Stimulated activated CD4-positive, alpha-beta T cell treated with anti-CD3 and anti-CD28 coated beads, Interleukin-1b, Interleukin-23, amount 100 ng/mL, for 48 hours (primary cell): Measurements from ENCODE around the gene ZFP36.

ENCODE experiments used
- DNase-seq: peaks from one replicate; pipeline ENCODE4 v3.0.0-alpha.2; 2020

Gene ZFP36

DNA sequence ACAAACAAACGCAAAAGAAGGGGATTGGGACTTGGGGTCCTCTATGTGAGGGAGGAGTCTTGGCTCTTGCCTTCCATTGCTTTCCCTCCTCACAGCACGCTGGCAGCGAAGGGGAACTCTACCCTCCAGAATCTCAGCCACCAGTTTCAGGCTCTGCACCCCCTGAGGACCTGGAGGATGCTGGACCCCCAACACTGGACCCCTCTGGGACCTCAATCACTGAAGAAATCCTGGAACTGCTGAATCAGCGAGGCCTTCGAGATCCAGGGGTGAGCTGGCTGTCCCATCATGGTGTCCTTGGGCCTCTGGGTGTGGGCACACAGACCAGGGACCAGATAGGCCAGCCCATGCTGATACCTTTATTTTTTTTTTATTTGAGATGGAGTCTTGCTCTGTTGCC is 15.4 kb downstream of the ZFP36 start:
- no peak for DNase-seq

DNA sequence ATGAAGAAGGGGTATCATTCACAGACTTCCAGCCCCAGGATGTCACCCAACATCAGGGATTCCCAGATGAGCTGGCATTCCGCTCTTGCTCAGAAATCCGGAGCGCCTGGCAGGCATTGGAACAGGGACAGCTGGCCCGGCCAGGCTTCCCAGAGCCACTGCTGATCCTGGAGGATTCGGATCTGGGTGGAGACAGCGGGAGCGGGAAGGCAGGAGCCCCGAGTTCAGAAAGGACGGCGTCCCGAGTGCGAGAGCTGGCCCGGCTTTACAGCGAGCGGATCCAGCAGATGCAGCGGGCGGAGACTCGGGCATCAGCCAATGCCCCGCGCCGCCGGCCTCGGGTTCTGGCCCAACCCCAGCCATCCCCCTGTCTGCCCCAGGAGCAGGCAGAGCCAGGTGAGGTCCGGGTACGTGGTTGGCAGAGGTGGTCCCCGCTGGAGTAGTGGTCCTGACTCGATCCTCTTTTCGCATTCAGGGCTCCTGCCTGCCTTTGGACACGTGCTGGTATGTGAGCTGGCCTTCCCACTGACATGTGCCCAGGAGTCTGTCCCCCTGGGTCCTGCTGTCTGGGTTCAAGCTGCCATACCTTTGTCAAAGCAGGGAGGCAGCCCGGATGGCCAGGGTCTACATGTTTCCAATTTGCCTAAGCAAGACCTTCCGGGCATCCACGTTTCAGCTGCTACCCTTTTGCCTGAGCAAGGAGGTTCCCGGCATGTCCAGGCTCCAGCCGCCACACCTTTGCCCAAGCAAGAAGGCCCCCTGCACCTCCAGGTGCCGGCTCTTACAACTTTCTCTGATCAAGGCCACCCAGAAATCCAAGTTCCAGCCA is 16.8 kb downstream of the ZFP36 start:
- DNase-seq: no peak

DNA sequence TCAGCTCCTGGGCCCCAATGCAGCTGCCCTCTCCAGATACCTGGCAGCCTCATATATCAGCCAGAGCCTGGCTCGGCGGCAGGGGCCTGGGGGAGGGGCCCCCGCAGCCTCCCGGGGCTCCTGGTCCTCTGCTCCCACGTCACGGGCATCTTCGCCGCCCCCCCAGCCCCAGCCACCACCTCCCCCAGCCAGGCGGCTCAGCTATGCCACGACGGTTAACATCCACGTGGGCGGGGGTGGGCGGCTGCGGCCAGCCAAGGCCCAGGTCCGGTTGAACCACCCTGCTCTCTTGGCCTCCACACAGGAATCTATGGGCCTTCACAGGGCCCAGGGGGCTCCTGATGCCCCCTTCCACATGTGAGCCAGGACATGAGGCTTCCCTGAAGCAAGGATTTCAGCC is 18.3 kb downstream of the ZFP36 start:
- no peak for DNase-seq

DNA sequence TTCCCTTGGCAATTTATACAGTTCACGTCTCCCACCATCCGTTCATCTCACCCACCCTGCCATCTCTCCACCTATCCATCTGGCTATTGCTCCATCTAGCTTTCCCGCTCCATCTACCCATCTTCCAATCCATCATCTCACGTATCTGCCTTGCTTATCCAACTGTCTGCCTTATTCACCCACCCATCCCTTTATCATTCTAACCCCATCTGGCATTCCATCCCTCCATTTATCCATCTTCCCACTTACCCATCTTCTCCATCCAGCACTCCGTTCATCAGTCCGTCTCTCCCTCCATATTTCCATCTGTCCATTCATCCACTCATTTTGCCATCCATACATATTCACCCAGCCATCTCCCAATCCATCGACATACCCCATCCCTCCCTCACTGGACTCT is 19.1 kb downstream of the ZFP36 start:
- DNase-seq: no peak

DNA sequence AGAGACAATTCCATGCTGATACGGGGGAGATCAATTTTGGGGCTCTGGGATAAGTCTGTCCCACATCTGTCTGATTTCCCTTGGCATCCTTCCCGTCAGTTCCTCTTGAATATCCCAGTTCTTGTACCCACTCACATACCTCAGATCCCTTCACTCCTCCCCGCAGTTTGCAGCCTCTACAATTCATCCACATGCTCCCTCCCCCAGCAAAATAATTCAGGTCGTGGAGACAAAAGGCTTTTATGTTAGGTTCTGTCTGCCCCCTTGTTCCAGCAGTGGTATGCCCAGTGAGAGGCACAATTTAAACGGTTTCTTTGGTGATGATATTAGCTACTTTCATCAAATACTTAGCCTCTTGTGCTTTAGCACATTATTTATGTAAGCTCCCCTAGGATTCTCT is 19.5 kb downstream of the ZFP36 start:
- DNase-seq: no peak

DNA sequence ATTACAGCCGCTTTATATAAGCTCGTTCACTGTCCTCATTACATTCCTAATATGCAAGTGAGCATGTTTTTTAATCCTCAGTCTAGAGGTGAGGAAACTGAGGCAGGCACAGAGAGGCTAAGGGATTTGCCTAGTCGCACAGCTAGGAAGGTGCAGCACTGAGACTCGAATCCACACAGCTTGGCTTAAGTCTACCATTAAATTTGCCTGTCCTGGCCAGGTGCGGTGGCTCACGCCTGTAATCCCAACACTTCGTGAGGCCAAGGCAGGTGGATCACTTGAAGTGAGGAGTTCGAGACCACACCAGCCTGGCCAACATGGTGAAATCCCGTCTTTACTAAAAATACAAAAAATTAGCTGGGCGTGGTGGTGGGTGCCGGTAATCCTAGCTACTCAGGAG is 21.1 kb downstream of the ZFP36 start:
- no peak for DNase-seq

DNA sequence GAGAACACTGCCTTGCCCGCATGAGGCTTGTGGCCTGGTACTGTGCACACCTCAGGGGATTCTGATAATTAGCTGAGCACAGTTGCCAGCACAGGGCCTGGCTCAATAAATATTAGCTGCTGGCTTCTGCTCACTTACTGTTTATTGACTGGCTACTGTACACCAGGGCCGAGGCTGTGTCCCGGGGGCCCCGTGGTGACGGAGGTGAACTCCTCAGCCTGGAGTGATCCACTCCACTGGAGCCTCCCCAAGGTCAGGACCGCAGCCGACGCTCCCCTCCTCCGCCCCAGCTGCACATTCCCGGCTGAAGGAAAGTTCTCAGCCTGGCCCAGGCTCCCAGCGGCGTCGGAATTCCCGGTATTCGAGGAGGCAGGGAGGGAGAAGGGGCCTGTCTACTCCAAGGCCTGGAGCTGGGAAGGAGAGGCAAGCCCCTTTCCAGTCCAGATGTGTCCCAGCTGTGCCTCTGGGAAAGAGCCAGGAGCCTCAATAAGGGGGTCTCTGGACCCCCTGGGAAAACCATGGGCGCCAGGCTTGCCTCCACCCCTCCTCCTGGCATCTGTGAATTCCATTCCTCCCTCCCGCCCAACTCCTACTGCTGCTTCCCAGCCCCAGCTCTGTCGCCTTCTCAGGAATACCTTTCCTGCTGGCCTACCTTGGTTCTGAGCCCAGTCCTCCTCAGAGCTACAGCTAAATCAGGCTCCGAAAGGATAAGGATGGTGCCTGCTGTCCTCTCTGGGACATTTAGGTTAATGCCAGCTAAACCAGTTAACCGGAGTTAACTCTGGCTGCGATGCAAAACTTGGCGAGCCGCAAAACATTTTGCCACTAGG is 21.9 kb downstream of the ZFP36 start:
- no peak for DNase-seq

DNA sequence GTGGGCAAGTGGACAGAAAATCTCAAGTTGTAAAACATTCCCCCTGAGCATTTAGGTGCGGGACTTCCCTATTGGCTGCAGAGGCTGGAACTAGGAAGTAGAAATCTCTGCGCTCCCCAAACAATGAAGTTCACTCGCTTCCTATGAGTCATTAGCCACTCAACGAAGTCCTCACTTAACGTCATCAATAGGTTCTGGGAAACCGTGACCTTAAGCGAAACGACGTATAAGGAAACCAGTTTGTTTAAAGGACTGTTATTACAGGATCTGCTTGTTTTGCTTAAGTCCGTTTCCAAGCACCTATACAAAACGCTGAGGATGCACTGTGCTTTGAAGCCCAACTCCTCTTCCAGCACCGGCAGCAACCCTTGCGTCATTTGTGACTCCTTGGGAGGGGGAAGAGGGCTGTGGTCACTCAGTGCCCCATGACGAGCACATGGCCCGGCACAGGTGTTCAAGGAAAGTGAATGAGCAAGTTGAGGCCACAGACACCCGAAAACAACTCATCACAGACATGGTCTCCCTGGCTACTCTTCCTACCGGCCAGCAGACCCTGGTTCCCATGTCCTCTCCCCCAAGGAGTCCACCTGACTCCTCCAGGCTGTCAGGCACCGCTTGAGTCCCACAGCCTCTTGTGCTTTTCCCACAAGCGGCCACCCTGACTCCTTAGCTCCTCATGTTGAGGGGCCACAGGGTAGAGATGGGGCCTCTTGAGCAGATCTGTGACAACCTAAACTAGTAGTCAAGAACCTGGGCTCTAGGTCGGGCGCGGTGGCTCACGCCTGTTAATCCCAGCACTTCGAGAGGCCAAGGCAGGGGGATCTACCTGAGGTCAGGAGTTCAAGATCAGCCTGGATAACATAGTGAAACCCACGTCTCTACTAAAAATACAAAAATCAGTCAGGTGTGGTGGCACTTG is 24.3 kb downstream of the ZFP36 start:
- DNase-seq: peak; percentile 83

DNA sequence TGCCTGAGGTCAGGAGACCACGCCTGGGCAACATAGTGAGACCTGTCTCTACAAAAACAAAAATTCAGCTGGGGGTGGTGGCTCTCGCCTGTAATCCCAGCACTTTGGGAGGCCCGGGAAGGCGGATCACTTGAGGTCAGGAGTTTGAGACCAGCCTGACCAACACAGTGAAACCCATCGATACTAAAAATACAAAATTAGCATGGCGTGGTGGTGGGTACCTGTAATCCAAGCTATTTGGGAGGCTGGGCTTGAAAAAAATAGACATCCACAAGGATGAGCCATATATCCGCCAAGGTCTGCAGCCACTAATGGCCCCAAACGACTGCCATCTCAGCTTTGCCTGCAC is 26.0 kb downstream of the ZFP36 start:
- no peak for DNase-seq

DNA sequence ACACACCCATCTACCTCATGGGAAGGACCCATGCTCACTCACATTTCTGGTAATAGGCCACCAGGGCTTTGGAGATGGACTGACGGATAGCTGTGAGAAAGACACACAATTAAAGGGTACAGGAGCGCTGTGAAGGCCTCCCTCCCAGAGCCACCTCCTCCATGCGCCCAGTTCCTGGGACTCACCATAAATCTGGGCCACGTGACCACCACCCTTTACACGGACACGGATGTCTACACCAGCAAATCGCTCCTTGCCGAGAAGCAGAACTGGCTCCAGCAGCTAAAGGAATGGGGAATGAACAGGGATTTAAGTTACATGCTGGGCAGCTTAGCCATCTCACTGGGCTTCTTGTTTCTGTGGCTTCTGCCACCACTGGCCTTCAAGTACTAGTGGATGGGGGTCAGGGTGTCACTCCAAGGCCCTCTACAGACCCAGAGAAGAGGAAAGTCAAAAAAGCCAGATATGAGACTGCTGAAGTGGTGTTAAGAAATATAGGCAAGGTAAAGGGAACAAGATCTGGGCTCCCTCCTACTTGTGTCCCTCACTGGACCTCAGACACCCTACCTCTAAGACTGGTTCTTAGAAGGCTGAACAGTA is 26.9 kb downstream of the ZFP36 start:
- DNase-seq: no peak

DNA sequence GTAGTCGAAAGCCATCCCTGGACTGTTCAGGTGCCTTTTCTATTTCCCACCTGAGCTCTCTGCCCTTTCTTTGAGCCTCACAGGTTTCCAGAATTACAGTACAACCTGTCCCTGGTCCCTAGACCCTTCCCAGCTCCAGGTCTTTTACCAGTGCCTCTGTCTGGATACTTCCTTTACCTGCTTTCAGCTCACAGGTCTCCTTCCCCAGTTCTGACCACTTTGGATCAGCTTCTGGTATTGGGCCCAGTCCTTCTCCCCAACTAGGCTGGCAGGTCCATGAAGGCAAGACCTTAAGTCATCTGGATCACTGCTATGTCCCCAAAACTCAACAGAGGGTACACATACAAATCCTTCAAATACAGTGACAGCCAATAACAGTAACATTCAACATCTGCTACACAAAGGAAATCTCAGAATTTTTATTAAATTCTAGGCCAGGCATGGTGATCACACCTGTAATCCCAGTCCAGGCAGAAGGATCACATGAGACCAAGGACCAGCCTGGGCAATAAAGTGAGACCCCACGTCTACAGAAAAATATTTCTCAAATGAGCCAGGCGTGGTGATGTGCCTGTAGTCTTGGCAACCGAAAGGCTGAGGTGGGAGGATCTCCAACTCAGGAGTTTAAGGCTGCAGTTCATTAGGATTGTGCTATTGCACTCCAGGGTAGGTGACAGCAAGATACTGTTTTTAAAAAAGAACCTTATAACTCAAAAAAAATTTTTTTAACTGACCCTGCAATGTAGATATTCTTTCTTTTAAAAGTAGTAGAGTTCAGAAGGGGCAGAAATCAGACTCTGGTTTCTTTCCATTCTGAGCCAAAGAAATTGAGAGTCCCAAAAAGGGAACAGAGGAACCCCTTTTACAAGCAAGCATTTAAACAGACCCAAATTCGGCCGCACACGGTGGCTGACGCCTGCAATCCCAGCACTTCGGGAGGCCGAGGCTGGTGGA is 27.8 kb downstream of the ZFP36 start:
- DNase-seq: no peak

DNA sequence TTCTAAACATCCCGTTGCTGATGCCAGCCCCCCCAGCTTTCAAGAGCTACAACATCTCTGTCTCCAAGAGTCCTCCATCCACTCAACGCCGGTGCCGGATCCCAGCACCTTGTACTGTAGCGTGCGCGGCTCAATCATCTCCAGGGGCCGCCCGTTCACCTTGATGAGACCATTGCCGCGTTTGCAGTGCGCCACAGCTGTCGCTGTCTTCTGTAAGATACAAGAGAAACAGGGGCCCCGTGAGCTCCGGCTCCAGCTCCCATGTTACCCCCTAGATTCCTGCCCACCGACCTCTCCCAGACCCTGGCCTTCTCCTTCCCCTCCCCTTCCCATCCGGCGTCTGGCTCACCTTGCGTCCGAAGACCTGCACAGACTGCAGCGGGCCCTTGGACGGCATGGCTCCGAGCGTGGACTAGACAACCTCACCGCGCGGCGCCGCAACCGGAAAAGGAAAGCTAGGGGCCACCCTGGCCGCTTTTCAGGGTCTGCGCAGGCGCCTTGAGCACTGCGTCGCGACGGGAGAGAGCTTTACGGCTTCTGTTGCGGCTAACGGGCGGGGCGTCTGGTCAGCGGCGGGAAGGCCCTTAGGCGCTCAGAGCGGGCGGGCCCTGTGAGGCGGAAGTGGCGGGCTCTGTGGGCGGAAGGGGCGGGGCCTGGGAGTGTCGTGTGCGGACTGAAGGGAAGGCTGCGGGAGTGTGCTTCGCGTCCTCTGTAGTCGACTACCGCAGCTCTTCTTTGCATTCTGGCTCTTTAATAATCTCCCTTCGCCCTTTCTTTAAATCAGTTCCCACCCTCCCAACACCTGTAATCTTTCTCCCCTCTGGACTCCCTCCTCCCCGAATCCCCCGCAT is 29.1 kb downstream of the ZFP36 start, which contains the start of gene RPS16:
RPS16 (minus strand) TSS at position 451 of the 851 bp plus-strand sequence; CDS start at position 397, 54 bp downstream.
- DNase-seq: peak; percentile 100

DNA sequence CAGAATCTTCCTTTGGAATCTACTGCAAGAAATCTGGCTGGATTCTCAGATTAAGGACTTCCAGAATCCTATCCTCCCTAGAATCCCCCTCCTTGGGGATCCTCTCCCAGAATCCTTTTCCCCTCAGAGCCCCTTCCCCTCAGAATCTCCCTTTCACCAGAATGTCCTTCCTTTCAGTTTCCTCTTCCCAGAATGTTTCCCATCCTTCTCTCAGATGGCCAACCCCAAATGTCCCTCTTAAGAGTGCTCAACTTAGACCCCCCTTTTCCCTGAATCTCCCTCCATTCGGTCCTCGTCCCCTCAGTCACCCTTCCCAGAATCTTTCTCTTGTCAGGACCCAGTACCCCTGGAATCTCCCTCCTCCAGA is 29.7 kb downstream of the ZFP36 start:
- no peak for DNase-seq

DNA sequence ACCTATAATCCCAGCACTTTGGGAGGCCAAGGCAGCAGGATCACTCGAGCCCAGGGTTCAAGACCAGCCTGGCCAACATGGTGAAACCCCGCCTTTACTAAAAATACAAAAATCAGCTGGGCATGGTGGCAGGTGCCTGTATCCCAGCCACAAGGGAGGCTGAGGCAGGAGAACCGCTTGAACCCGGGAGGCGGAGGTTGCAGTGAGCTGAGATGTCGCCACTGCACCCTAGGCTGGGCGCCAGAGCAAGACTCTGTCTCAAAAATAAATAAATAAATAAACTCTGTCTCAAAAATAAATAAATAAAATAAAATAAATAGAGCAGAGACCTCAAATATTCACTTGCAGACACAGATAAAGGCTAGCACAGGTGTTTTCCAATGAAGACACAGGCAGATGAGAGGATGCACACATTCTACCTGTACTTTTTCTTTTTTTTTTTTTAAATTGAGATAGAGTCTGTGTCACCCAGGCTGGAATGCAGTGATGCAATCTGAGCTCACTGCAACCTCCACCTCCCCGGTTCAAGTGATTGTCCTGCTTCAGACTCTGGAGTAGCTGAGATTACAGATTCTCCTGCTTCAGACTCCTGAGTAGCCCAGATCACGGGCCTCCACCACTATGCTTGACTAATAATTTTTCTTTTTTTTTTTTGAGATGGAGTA is 31.8 kb downstream of the ZFP36 start:
- DNase-seq: no peak

DNA sequence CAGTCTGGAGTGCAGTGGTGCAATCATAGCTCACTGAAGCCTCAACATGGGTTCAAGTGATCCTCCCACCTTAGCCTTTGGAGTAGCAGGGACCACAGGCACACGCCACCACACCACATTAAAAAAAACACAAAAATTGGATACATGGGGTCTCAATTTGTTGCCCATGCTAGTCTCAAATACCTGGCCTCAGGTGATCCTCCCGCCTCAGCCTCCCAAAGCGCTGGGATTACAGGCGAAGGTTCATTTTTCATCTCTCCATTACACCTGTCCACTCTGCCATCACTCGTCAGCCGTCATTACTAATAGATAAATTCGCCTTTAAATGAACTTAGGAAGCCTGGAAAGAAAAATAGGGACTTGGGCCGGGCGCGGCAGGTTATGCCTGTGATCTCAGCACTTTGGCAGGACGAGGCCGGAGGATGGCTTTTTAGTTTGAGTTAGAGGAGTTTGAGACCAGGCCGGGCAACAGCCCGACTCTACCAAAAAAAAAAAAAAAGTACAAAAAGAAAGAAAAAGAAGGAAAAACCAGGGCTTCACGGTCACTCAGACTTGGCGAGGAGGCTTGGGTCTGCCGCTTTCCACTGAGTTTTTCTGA is 38.0 kb downstream of the ZFP36 start:
- no peak for DNase-seq

DNA sequence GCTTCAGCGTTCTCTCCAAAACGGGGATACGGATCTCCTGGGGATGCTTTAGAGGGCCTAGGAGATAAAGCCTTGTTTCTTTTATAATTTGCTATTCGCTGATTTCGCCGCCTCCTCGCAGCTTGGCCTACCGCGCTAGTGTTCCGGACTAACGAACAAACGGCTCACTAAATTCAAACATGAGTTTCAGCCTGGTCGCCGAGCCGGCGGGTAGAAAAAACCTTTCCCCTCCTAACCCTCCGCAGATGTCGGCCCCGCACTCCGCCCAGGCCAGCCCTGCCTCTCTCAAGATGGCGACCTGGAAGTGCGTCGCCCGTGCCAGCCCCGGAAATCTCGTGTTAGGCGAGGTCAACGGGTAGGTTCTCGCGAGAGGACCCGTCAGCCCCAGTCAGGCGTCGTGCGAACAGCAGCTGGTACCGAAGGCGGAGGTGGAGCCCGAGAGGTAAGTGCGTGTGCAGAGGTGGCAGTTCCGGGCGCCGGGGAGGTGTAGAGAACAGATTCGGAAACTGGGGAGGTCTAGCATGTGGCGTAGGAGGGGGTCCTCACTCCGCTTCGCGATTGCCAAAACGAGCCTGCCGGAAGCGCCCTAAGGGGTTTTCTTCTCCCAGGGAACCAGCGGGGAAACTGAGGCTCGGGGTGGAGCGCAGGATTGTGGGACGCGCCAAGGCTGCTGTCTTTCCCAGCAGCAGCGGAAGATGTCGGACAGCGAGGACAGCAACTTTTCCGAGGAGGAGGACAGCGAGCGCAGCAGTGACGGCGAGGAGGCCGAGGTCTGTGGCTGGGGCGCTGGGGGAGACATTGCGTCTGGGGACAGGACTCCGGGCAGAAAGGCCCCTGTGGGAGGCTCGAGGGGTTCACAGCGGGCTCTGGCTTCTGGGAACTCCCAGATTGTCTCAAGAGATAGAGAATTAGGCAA is 38.8 kb downstream of the ZFP36 start, which contains the start of gene SUPT5H:
SUPT5H (plus strand) TSS at position 387 of the 916 bp plus-strand sequence; CDS start at position 696, 309 bp downstream.
- DNase-seq: peak; percentile 99

DNA sequence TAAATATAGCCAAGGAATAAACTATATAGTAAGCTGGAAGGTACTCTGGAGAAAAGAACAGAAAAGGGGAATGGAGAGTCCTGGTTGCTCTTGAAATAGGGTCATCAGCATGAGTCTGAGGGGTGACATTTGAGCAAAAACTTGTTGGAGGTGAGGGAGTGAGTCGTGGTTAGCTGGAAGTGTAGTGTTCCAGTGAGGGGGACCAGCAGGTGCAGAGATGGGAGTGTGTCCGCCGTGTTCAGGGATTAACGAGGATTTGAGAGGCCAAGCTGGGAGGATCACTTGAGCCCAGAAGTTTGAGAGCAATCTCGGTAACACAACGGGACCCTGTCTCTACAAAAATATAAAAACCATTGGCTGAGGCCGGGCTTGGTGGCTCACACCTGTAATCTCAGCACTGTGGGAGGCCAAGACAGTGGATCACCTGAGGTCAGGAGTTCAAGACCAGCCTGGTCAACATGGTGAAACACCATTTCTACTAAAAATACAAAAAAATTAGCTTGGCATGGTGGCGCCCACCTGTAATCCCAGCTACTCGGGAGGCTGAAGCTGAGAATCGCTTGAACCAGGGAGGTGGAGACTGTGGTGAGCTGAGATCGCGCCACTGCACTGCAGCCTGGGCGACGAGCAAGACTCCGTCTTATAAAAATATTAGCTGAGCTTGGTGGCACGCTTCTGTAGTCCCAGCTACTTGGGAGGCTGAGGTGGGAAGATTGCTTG is 39.9 kb downstream of the ZFP36 start:
- no peak for DNase-seq

DNA sequence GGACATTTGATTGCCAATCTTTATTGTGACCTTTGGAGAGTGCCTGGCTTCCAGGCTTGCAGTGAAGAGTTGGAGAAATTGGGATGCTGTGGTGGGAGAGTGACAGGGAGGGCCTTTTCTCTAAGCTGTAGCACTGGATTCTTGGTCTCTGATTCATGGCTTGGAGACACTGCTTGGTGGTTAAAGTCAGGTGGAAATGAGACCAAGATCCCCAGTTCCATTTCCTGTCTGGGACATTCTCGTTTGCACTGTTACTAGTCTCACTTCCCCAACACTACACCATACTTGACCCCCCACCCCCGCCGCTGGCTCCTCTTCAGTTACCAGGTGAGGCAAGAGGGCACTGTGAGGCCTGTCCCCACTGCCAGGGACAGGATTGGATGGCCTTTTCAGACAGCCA is 41.6 kb downstream of the ZFP36 start:
- DNase-seq: no peak
